ENCODE measurements around the gene MTMR3.

The MTMR3 gene

DNA sequence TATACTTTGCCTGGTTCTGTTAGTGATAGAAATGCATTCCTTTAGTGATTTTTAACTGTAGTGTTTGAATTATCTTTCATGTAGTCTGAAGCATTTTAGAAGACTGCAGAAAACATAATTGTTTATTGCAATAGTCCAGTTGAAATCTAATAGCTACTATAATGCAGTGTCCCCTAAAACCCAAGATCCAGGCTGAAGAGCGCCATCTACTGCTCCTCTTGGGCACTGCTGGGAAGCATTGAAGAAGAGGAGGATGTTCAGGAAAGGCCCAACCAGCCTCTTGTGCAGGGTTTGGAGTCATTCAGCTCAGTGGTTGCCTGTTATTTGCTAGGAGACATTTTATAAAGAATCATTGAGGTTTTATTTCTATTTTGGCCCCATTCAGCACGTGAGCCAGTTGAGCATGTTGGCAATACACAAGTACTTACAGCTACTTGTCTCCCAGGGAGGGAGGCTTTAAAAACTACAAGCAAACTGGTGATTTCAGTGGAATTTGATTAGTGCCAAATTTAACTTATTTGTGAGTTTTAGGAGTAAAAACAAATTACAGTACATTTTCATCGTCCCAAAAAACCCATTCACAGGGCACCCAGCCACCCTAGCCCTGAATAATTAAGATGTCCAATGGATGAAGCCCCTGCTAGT, 122.4 kb downstream of the MTMR3 start:
- peak; percentile 54 for DNase-seq

DNA sequence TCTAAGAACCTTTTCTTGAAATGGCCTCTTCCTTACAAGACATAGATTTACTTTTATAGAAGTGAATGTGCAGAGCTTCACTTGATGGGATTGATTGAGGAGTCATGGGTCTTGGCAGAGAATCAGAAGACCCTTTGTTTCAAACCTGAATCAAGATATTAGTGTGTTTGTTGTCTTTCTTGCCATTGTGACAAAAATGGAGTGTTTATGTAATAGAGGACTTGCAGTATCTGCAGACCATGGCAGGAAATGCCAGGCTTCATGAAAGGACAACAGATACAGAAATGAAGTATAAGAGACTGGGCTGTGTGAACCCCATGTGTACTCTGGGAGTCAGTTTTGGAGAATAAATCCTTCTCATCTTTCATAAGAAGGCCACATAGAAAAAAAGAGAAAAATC, 124.4 kb downstream of the MTMR3 start:
- no peak for DNase-seq

DNA sequence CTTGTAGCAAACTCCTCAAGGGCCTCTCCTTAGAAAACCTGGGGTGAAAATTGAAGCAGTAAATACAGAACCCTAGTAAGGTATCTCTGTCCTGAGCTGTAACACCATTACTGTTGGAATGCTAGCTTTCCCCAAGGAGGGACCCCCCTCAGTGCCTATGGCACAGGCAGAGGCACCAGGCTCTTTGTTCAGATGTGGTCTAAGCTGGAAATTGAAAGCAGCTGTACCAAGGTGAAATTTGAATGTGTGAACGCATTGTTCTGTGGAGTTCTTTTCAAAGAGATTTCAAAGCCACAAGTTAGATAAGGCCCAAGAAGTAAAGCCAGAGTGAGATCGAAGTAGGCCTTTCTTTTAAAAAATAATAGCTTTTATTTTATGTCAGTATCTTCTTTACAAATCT, 125.4 kb downstream of the MTMR3 start:
- DNase-seq, result no peak

DNA sequence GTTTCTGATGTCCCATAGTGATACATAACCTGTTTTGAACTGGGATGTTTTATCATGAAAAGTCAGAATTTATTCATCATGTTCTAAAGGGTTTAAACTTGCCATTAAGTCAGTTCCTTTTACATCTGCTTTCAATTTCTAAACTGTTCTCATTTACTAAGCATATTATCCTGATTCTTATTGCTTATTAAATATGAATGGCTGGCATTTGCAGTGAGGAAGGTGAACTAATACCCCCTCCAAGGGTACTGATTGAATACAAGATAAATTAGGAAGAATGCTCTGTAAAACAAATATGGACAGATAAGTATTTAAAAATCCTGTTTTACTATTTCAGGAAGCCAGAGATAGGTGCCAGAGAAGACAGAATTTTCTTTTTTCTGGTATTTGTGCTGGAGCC, 126.5 kb downstream of the MTMR3 start:
- DNase-seq, result no peak

DNA sequence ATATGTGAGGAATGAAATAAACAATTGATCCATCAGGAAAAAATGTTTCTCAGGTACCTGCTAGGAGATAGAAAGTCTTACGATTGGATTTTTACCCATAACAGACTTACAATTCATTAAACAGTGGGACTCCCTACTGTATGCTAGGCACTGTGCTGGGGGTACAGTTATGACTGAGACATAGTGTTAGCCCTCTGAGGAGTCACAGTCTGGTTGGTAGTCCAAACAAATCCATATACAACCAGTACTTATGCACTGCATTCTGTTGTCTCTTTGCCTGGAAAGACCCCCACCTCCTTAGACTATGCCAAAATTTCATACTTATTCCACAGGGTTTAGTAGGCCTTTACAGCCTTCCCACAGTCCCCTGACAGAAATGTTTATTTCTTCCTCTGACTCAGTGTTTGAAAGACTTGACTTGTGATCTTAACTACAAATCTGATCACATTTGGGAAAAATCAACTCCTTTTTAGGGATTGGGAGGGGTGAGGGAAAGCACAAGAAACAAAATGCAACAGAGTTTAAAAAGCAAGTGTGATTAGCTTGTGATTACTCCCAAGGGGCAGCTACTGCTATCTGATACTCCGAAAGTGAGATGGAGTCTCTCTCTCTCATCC, 127.9 kb downstream of the MTMR3 start:
- DNase-seq, result no peak

DNA sequence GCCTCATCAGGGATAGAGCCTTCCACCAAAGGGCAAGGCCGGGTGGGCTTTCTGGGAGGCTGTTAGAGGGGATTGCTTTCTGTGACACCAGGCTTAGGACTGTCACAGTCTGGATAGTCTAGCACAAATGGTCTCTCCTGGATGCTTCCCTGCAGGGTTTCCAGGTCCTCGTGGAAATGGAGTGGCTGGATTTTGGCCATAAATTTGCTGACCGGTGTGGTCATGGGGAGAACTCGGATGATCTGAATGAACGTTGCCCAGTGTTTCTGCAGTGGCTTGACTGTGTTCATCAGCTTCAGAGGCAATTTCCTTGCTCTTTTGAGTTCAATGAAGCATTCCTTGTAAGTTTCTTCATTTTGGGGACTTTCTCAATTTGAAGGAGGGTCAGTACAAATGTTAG, 130.2 kb downstream of the MTMR3 start:
- DNase-seq, result no peak

DNA sequence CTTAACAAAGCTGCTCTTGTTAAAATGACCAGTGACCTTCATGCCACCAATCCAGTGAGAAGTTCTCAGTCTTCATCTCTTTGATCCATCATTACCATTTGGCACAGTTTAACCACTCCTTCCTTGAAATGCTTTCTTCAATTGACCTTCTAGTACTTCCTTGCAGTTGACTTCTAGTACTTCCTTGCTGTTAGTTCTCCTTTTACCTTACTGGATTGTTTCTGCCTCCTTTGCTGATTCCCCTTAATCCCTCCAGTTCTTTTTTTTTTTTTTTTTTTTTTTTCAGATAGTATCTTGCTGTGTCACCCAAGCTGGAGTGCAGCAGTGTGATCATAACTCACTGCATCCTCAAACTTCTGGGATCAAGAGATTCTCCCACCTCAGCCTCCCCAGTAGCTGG, 131.3 kb downstream of the MTMR3 start:
- DNase-seq, result no peak

DNA sequence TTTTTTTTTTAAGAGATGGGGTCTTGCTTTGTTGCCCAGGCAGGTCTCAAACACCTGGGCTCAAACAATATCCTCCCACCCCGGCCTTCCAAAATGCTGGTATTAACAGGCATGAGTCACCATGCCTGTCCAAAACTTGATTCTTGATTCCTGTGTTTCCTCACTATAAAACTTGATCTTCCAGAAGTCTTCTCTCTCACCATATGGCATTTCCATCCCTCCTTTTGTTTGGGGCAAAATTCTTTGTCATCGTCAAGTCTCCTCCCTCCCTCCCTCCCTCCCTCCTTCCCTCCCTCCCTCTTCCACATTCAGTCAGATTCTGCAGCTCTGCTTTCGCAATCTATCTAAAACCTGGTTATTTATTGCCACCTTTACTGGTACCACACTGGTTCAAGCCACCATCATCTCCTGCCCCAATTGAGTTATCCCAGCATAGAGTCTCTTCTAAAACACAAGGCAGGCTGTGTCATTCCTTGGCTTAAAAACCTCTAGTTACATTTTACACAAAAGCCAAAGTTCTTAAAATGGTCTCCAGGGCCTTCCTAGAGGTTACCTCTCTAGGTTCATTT, 132.3 kb downstream of the MTMR3 start:
- no peak for DNase-seq

DNA sequence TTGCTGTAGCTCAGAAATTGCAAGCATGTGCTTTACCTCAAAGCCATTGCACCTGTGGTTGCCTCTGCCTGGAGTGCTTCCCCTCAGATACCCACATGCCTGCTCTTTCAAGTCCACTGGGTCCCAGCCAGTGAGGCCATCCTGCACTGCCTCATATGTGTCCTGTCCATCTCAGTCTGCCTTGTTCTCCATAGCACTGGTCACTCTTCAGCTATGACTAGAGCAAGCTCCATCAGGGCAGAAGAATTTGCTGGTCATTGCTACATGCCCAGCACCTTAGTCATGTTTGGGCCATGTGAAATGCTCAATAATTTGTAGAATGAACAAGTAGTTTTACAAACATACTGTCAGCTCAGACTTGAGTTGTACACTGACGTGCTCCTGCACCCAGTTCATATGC, 132.9 kb downstream of the MTMR3 start:
- no peak for DNase-seq

DNA sequence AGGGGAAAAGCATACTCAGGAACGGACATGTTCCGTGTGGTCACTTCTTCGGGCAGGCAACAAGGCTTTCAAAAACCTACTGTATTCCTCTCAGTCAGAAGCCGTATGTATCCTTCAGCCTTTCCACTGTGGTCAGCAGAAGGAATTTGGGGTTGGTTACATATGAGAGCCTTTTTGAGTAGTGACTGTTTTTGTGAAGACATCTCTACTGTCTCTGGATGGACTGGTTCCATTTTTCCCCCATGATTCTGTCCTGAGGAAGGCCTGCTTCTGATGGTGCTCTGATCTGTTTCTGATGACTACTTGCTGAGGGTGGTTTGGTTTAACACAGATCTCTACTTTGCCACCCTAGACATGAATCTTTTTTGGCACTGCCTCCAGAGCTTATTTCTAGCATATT, 133.6 kb downstream of the MTMR3 start:
- no peak for DNase-seq

DNA sequence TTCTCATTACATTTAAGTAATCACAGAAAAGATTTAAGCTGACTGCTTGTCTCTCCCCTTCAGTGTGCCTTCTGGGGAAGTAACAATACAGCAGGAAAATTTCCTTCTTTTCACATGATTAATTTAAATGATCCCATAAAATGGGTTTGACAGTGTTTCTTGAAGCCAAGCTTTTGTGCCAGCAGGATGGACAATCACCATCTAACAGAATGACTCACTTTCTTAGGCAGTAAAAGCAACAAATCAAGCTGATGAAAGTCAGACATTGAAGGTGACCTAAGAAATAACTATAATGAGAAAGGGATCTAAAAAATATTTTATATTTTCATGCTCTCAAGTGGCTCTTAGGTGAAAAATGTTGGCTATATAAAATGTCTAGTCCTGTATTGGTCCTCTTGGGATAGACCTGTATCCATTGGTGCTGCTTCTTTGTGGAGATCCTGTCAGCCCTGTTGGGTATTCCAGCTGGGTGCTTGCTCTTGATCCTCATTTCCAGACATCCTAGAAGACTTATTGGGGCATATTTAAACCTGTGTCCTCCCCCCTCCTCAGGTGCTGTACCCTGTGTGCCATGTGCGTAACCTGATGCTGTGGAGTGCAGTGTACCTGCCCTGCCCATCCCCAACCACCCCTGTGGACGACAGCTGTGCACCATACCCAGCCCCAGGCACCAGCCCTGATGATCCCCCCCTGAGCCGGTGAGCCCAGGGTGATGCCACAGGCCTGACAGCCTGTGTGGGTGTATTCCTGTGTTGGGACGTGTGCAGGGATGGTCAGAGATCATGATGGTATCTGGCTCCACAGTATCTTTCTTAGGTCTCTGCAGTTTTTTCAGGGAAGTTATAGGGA, 134.6 kb downstream of the MTMR3 start:
- no peak for DNase-seq

DNA sequence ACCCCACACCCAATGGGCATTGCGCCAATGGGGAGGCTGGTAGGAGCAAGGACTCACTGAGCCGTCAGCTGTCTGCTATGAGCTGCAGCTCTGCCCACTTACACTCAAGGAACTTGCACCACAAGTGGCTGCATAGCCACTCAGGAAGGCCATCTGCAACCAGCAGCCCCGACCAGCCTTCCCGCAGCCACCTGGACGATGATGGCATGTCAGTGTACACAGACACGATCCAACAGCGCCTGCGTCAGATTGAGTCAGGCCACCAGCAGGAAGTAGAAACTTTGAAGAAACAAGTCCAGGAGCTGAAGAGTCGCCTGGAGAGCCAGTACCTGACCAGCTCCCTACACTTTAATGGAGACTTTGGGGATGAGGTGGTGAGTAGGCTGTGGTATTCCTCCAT, 137.5 kb downstream of the MTMR3 start:
- no peak for DNase-seq

DNA sequence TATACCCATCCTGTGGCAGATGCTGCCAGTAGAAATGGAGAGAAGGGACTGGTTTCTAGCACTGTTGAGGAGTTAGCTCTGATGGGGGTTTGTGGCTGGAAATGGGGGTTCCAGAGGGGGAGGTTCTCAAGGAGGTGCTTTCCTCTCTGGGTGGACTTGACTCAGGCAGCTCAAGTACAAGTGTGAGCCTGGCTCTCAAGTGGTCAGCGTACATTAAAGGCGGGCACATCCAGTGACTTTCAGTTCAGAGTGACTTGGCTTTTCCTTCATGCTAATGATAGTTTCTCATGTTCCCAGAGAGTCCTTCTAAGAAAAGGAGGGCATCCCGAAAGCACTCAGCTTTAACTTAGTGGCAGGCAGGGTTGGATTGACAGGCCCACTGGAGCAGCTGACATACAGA, 138.4 kb downstream of the MTMR3 start:
- no peak for DNase-seq

DNA sequence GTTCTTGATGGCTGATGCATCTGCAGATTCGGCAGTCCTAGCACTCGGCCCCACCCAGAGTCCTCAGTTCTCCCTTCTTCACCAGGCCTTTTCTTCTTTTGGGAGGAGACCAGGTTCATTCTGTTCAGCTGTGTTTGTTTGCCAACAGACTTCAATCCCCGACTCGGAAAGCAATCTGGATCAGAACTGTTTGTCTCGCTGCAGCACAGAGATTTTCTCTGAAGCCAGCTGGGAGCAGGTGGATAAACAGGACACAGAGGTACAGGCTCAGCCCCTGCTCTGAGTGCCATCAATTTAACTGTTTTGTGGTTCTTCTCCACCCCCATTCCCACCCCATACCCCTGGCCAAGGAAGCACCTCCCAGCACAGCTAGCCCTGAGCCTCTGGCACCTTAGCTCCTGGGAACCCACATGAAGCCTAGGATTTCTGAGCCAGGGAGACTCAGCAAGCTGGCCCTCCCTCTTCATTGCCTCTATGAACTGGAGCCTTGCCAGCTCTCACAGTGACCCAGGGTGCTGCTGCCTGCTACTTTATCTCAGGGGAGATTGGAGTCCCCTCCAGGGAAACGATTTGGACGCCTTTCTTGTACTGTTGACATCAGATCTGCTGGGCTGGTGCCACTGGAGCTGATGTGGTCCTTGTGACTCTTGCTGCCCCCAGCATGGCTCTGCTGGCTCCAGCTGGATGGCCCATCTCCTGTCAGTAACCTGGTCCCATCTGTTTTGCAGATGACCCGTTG, 139.1 kb downstream of the MTMR3 start:
- no peak for DNase-seq

DNA sequence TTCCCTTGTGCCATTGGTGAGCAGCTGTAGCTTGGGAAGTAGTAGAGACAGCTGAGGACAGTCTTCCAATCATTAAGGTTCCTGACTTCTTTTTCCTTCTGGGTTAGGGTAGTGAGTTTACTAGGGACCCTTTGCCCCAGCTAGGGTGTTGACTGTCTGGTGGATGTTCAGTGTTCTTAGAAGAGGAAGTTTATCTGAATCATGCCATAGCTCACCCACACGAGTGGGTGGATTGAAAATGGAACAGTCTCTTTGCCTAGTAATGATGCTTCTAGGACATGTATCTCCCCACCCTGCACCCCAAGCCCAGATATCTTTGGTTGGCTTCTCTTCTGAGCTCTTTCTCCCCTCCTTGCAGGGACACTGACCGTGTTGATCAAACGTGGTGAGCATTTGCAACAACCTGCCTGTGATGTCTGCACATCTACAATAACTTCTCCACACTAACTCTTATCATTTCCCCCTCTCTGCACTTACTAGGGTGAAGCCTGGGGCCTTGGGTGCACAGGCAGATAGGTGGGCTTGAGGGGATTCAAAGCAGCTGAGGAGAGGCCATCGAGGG, 140.2 kb downstream of the MTMR3 start:
- peak; percentile 81 for DNase-seq

DNA sequence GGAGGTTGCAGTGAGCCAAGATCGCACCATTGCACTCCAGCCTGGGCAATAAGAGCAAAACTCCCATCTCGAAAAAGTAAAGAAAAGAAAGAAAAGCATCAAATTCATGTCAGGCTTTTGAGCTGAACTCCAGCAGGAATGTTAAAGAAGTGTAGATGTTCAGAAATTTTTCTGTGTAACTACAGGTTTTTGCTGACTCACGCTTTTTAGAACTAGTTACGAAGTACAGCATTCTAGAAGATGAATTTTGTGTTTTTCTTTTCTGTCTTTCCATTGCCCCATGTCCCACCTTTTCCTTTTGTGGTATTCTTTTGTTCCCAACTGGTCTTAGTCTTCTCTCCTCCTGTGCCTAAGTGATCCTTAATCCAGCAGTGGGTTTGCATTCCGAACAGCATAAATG, 141.3 kb downstream of the MTMR3 start:
- DNase-seq, result no peak

DNA sequence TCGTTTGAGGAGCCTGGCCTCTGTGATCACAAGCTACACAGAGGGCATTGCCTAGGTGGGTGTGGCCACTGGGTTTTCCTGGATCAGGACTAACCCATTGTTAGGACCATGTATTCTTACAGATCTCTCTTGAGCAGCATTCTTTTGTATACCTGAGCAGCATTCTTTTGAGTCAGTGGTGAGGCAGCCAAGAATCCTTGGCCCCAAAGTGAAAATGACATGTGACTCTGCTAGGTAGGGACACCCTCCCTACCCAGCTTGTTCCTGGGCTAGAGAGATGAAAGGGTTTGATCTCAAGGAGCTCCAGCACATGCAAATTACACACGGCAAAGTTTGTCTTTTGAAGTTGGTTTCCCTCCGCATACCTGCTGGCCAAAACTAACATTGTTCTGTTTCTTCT, 142.2 kb downstream of the MTMR3 start:
- no peak for DNase-seq

DNA sequence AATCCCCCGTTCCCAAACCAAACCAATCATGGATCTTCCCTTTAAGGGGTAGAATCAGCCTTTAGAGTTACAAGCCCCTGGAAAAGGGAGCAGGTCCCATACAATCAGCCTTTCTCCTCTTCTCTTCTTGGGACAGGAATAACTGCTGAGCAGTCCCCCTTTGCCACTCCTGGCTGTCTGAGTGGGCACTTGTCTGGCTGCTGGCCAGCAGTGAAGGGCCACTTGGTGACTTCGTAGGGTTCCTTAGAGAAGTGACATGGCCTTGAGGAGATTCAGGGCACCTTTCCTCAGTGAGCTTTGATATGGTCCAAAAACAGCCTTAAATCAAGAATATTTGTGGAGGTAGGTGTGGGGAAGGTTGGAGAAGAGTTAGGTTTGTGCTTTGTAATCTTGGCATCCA, 143.8 kb downstream of the MTMR3 start:
- DNase-seq, result no peak

DNA sequence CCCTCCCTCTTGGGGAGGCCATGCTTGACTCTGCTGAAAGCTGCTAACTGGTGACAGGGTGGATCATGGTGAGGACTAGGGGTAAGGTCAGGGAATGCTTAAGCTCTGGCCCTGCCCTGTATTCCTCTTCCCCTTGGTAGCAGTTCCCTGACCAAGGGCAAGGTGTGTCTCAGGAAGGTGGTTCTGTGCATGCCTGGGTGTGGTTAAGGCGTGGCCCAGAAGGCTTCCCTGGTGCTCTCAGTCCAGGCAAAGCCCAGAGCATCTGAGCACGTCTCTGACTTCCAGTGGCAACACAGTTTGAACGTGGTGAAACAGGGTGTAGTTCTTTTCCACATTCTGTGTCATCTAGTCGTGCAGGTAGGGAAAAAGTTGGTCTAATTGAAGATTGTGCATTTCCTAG, 144.2 kb downstream of the MTMR3 start:
- DNase-seq, result no peak

DNA sequence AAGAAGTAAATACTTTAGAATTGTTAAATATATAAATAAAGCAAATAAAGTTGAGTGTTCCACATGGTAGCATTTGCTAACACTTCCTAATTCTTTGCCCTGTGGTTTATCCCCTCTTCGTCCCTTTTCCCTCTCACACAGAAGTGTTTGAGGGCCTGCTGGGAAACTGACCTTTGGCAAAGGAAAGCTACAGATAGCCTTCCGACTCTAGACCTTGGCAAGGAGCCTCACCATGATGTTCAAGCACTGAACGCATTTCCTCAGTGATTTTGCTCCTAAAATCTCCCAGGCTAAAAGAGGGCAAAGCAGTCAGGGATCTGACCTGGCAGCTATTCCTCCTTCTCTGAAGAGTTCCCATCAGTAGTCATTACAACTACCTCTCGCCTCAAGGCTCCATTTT, 144.8 kb downstream of the MTMR3 start:
- DNase-seq, result no peak

DNA sequence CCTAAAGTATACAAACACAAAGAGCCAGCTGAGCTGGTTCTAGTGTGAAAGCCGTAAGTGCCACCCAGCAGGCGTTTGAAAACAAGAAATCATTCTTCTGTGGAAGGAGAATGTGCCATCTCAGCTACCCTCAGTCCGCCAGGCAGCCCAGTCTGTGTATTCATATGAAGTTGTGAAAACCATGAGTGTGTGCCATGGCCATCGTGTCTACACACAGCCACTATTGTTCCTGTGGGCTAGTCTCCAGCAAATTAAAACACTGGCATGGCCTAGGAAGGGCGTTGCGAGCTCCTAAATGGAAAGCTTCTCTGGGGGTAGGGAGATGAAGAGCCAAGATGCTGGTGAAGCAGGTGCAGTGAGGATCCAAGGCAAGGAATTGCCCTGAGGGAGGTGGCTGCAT, 145.8 kb downstream of the MTMR3 start:
- DNase-seq, result no peak

DNA sequence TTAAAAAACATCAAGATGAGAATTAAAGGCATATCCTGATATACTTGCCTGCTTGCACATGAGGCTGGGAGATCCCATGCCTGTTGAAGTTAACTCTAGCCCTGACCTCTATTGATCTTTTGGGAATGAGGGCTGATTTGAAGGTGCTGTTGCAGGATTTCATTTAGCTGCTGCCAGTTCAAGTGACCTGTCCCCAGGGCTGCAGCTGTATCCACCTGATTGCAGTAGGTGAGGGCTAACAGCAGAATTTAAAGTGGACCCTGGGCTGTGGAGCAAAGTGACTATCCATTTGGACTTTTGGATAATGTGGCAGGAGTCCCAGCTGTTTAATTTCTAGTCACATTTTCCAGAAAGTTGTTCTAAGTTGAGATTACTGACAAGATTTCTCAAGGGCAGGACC, 146.5 kb downstream of the MTMR3 start:
- DNase-seq, result no peak

DNA sequence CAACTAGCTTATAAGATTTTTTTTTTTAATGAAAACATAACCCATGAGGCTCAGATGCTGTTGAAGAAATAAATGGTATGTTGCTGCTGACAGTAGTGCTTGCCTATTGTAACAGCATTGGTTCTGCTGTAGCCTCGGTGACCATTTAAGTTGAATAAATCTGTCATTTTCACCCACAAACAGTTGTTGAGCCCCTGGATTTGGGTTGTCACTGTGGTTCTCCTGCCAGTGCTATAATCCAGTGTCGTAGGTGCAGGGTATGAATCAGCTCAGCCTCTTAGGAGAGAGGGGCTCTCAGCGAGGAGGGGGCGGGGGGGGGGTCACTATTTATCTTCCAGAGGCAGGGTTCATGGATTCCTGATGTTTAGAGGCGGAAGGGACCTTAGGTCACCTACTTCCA, 147.4 kb downstream of the MTMR3 start:
- no peak for DNase-seq
